GM12878 (cell line): ENCODE data around the gene TNFRSF6B.

Source experiments
- DPF2 ChIP-seq: fragments of 450-650 bp; IDR thresholded peaks from 2 replicates; pipeline ENCODE4 v1.6.1; 2017; ENCODE audit warnings: mild to moderate bottlenecking
- EZH2 ChIP-seq: IDR thresholded peaks from 2 replicates; pipeline ENCODE4 v1.6.1; 2012; ENCODE audit warnings: low read depth, mild to moderate bottlenecking, control low read depth, inconsistent platforms, low read length, borderline replicate concordance; ENCODE audit not compliant: control insufficient read depth
- MYC ChIP-seq: IDR thresholded peaks from 2 replicates; pipeline ENCODE4 v1.6.1; 2011; ENCODE audit warnings: mild to moderate bottlenecking, low read length, moderate library complexity, inconsistent platforms; ENCODE audit not compliant: insufficient read depth, insufficient replicate concordance, insufficient read length, severe bottlenecking
- NFIC ChIP-seq: IDR thresholded peaks from 2 replicates; pipeline ENCODE4 v1.6.1; 2012; ENCODE audit warnings: low read depth, mild to moderate bottlenecking, inconsistent platforms, low read length, moderate library complexity
- NFYA ChIP-seq: IDR thresholded peaks from 2 replicates; pipeline ENCODE4 v1.6.1; 2011; ENCODE audit warnings: low read depth, mild to moderate bottlenecking, low read length, improper control_type of control experiment, borderline replicate concordance
- POLR2A ChIP-seq: IDR thresholded peaks from 2 replicates; pipeline ENCODE4 v1.6.1; 2011; ENCODE audit warnings: low read depth, mild to moderate bottlenecking, low read length
- POLR2AphosphoS2 ChIP-seq: IDR thresholded peaks from 2 replicates; pipeline ENCODE4 v1.6.1; 2011; ENCODE audit warnings: low read depth, mild to moderate bottlenecking, low read length, improper control_type of control experiment, moderate library complexity
- POLR2AphosphoS5 ChIP-seq: IDR thresholded peaks from 2 replicates; pipeline ENCODE4 v1.6.1; 2011; ENCODE audit warnings: mild to moderate bottlenecking, low read length, inconsistent platforms
- SIN3A ChIP-seq: IDR thresholded peaks from 2 replicates; pipeline ENCODE4 v1.6.1; 2012; ENCODE audit warnings: low read depth, low read length, improper control_type of control experiment
- SPI1 ChIP-seq: IDR thresholded peaks from 2 replicates; pipeline ENCODE4 v1.6.1; 2011; ENCODE audit warnings: low read depth, mild to moderate bottlenecking, low read length, moderate library complexity, borderline replicate concordance; ENCODE audit not compliant: insufficient read depth
- TAF1 ChIP-seq: IDR thresholded peaks from 2 replicates; pipeline ENCODE4 v1.6.1; 2011; ENCODE audit warnings: mild to moderate bottlenecking, low read depth, low read length, borderline replicate concordance
- TF ChIP-seq, protein P1 (sequence below), 3 experiments: IDR thresholded peaks in 2 of 3; conservative IDR thresholded peaks in 1 of 3; 2 replicates each; pipeline ENCODE4 v1.5.1; 2011; ENCODE audit warnings: low read depth in 3 of 3, low read length in 3 of 3, mild to moderate bottlenecking in 3 of 3, control low read depth in 2 of 3, moderate library complexity in 2 of 3, inconsistent platforms in 1 of 3, mixed read lengths in 1 of 3; ENCODE audit not compliant: control insufficient read depth in 2 of 3, insufficient read depth in 1 of 3; ENCODE audit errors: extremely low read depth in 1 of 3
- TF ChIP-seq, protein P2 (sequence below): IDR thresholded peaks from 2 replicates; pipeline ENCODE4 v1.6.1; 2011; ENCODE audit warnings: low read depth, mild to moderate bottlenecking, low read length, moderate library complexity, borderline replicate concordance; ENCODE audit errors: extremely low read depth

DNA sequence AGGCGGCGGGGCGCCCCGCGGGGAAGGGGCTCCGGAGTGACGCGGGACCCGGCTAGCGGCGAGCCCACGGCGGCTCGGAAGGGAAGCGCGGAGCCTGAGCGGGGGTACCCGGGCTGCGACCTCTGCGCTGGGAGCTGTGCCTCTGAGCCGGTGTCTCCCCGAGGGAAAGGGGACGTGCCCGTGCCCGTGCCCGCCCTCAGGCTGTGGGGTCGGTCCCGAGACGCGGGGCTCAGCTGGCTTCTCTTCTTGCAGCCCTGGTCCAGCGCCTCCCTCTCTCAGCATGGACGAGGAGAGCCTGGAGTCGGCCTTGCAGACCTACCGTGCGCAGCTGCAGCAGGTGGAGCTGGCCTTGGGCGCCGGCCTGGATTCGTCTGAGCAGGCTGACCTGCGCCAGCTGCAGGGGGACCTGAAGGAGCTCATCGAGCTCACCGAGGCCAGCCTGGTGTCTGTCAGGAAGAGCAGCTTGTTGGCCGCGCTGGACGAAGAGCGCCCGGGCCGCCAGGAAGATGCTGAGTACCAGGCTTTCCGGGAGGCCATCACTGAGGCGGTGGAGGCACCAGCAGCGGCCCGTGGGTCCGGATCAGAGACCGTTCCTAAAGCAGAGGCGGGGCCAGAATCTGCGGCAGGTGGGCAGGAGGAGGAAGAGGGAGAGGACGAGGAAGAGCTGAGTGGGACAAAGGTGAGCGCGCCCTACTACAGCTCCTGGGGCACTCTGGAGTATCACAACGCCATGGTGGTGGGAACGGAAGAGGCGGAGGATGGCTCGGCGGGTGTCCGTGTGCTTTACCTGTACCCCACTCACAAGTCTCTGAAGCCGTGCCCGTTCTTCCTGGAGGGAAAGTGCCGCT is 12.1 kb downstream of the TNFRSF6B start:
- TF ChIP-seq, protein P1, sequence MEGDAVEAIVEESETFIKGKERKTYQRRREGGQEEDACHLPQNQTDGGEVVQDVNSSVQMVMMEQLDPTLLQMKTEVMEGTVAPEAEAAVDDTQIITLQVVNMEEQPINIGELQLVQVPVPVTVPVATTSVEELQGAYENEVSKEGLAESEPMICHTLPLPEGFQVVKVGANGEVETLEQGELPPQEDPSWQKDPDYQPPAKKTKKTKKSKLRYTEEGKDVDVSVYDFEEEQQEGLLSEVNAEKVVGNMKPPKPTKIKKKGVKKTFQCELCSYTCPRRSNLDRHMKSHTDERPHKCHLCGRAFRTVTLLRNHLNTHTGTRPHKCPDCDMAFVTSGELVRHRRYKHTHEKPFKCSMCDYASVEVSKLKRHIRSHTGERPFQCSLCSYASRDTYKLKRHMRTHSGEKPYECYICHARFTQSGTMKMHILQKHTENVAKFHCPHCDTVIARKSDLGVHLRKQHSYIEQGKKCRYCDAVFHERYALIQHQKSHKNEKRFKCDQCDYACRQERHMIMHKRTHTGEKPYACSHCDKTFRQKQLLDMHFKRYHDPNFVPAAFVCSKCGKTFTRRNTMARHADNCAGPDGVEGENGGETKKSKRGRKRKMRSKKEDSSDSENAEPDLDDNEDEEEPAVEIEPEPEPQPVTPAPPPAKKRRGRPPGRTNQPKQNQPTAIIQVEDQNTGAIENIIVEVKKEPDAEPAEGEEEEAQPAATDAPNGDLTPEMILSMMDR (IDR thresholded peaks at IDR 0.05 in 2 of 3, conservative IDR thresholded peaks at IDR 0.05 in 1 of 3; ENCODE audit: control insufficient read depth in 2 of 3, extremely low read depth in 1 of 3, insufficient read depth in 1 of 3, low read depth in 3 of 3, low read length in 3 of 3): no peak
- TF ChIP-seq POLR2A: no peak
- no peak for TF ChIP-seq POLR2AphosphoS2
- TF ChIP-seq EZH2: no peak
- TF ChIP-seq MYC: no peak
- TF ChIP-seq POLR2AphosphoS5: no peak
- TF ChIP-seq SIN3A: no peak
- TF ChIP-seq NFIC: no peak
- TF ChIP-seq SPI1: no peak
- TF ChIP-seq DPF2: no peak
- TF ChIP-seq NFYA: no peak
- TF ChIP-seq, protein P2, sequence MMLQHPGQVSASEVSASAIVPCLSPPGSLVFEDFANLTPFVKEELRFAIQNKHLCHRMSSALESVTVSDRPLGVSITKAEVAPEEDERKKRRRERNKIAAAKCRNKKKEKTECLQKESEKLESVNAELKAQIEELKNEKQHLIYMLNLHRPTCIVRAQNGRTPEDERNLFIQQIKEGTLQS: no peak
- no peak for TF ChIP-seq TAF1
